Measurements from ENCODE around the gene CLEC14A. TPM values are rescaled to one million over a fixed set of nuclear protein-coding genes. Genes with fewer than 3 reads are reported as not detected.

The CLEC14A gene
- polyA plus RNA-seq, 1 donor (not counting 4 experiments of a cell fraction or from before 2014, with no cell fraction given): not detected

- Histone ChIP-seq H2AFZ (ENCODE audit: control insufficient read depth, low read length) (no peak overlapping the region), H3K4me3 (ENCODE audit: control insufficient read depth in 2 of 3, extremely low read depth in 1 of 3, insufficient read depth in 2 of 3, low read depth in 1 of 3, low read length in 3 of 3) (no peak overlapping the region), H3K4me2 (ENCODE audit: control insufficient read depth, extremely low read depth, insufficient read depth, low read depth, low read length) (no peak overlapping the region), H3K27me3 (ENCODE audit: control insufficient read depth, extremely low read depth, insufficient read depth, low read length) (no peaks in the 10 kb centered on the region), H3K36me3 (ENCODE audit: control insufficient read depth in 2 of 2, extremely low read depth in 1 of 2, insufficient read depth in 2 of 2, low read length in 2 of 2) (no peaks in the 10 kb centered on the region), H3K27ac (ENCODE audit: control insufficient read depth, insufficient read depth, low read length) (no peak overlapping the region), H3K4me1 (ENCODE audit: control insufficient read depth, extremely low read depth, insufficient read depth, low read length) (no peaks in the 10 kb centered on the region), H3K79me2 (ENCODE audit: control insufficient read depth, insufficient read depth, low read length) (no peaks in the 10 kb centered on the region), H4K20me1 (ENCODE audit: control insufficient read depth, extremely low read depth, insufficient read depth, low read length) (no peaks in the 10 kb centered on the region), H3K9ac (ENCODE audit: control insufficient read depth, extremely low read depth, insufficient read depth, low read length) (no peak overlapping the region), H3K9me3 (ENCODE audit: control insufficient read depth, low read depth, low read length) (no peaks in the 10 kb centered on the region), H3K9me1 (ENCODE audit: control insufficient read depth, extremely low read depth, insufficient read depth, low read length) (no peaks in the 10 kb centered on the region)
- no peak for TF ChIP-seq EZH2 (IDR thresholded peaks at IDR 0.05; ENCODE audit: low read length)
- TF ChIP-seq CTCF (optimal IDR thresholded peaks at IDR 0.05 in 1 of 3, IDR thresholded peaks at IDR 0.05 in 1 of 3, conservative IDR thresholded peaks at IDR 0.05 in 1 of 3; ENCODE audit: extremely low read depth in 1 of 3, insufficient read depth in 2 of 3, low read length in 3 of 3): no peak
- FAIRE-seq: no peak
- DNase-seq (ENCODE audit: low read depth, low spot score): no peak
- dilution Hi-C loops (cut with MboI; ENCODE audit: extremely low pct_ligation_motif_present, low sequenced_read_pairs): no loop called here
Measured at GRCh38 chr14:38286452-38286851, 30.6 kb upstream of the CLEC14A start.

GRCh38 chr14:38285962-38286361, 30.1 kb upstream of the CLEC14A start:
- dilution Hi-C loops (cut with MboI; ENCODE audit: extremely low pct_ligation_motif_present, low sequenced_read_pairs): no loop called here

More at GRCh38 chr14:38285962-38286361, 30.1 kb upstream of the CLEC14A start:
- no peaks in the 10 kb centered on the region for H3K9me1 ChIP-seq (ENCODE audit: control insufficient read depth, extremely low read depth, insufficient read depth, low read length)
- no peaks in the 10 kb centered on the region for H3K9me3 ChIP-seq (ENCODE audit: control insufficient read depth, low read depth, low read length)
- H4K20me1 ChIP-seq (ENCODE audit: control insufficient read depth, extremely low read depth, insufficient read depth, low read length): no peaks in the 10 kb centered on the region
- no peak for TF ChIP-seq EZH2 (IDR thresholded peaks at IDR 0.05; ENCODE audit: low read length)
- no peak for TF ChIP-seq CTCF (optimal IDR thresholded peaks at IDR 0.05 in 1 of 3, IDR thresholded peaks at IDR 0.05 in 1 of 3, conservative IDR thresholded peaks at IDR 0.05 in 1 of 3; ENCODE audit: extremely low read depth in 1 of 3, insufficient read depth in 2 of 3, low read length in 3 of 3)
- no peak overlapping the region for H3K9ac ChIP-seq (ENCODE audit: control insufficient read depth, extremely low read depth, insufficient read depth, low read length)
- H3K27me3 ChIP-seq (ENCODE audit: control insufficient read depth, extremely low read depth, insufficient read depth, low read length): no peaks in the 10 kb centered on the region
- FAIRE-seq (no peak), DNase-seq (ENCODE audit: low read depth, low spot score) (no peak)
- H3K4me2 ChIP-seq (ENCODE audit: control insufficient read depth, extremely low read depth, insufficient read depth, low read depth, low read length): no peak overlapping the region
- no peaks in the 10 kb centered on the region for H3K36me3 ChIP-seq (ENCODE audit: control insufficient read depth in 2 of 2, extremely low read depth in 1 of 2, insufficient read depth in 2 of 2, low read length in 2 of 2)
- H3K27ac ChIP-seq (ENCODE audit: control insufficient read depth, insufficient read depth, low read length): no peak overlapping the region
- H2AFZ ChIP-seq (ENCODE audit: control insufficient read depth, low read length): no peak overlapping the region
- no peak overlapping the region for H3K4me3 ChIP-seq (ENCODE audit: control insufficient read depth in 2 of 3, extremely low read depth in 1 of 3, insufficient read depth in 2 of 3, low read depth in 1 of 3, low read length in 3 of 3)
- H3K4me1 ChIP-seq (ENCODE audit: control insufficient read depth, extremely low read depth, insufficient read depth, low read length): no peaks in the 10 kb centered on the region
- H3K79me2 ChIP-seq (ENCODE audit: control insufficient read depth, insufficient read depth, low read length): no peaks in the 10 kb centered on the region

Measured in keratinocyte (primary cell).